Left colon (tissue), 2 donors: ENCODE measurements around the gene PRR36. TPM values are rescaled to one million over a fixed set of nuclear protein-coding genes. Genes with fewer than 3 reads are reported as not detected.

Experiments used
- ATAC-seq: fragments of 200-7000 bp; cut with Tn5 transposase; one replicate; pipeline ENCODE4 v1.9.1; 2020; ENCODE audit warnings: mild to moderate bottlenecking, moderate library complexity
- DNase-seq, 2 donors: peaks; one replicate each; pipeline ENCODE4 v3.0.0-alpha.2; 2020
- intact Hi-C, 2 donors: fragments of 100-400 bp; cut with DNase I in 1 of 2; cut with micrococcal nuclease in 1 of 2; formaldehyde crosslinking; loops; one replicate each; pipeline versions ENCODE4 v1.11.2 to v1.14.0; 2022; cut with DNase I, micrococcal nuclease
- total RNA-seq, 2 donors: library from RNA; stranded (reverse); fragmentation: NEBNext Ultra II Directional; extraction: Animal tissue kit (Norgen Biotek cat#: 25700); gene quantifications; one replicate each; pipeline ENCODE4 v1.2.1, GENCODE V29; 2021
- donor health status: DM: no; HTN: no; CAD: no.
- donor health status: DM: yes; HTN: yes; CAD: no.

PRR36 gene
- total RNA-seq, 2 donors from 2014 or later: 0.22 to 0.46 TPM

DNA sequence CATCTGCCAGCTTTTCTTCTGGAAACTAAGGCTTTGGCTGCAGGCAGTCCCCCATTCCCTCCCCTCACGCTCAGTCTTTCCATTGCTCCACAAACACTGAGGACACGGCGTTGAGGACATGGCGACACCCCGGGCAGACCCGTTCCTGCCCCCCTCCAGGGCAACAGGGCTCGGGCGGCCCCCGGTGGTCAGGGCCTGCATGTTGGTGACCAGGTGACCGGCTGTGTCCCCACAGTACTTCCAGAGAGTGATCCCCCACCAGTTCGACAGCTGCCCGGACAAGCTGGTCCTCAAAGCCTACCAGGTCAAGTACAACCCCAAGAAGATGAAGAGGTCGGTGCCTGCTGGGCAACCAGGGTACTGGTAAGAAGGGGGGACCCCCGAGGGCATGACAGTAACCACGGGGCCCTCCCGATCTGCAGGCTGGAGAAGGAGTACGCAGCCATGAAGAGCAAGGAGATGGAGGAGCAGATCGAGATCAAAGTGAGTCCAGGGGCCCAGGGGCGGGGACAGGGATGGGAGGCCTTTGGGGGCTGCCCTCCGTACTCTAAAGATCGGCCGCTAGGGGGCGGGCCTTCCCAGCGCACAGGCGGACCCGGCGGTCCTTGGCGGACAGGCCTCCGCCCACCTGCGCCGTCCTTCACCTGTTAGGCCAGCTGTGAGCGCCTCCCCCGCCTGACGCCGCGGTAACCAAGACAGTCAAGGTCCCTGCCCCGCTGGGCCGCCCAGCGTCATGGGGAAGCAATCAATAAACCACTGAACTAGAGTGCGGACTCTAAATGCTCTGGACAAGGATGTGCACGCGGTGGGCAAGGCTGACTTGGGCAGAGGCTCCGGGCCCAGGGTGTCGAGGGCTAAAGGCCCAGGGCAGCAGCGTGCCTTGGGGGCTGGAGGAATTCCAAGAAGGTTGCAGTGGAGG is 21.1 kb downstream of the PRR36 start:
- ATAC-seq (peak; percentile 91), DNase-seq (peak; percentile 89 to 91)
- intact Hi-C loops: no loop called here

GRCh38 chr19:7851623-7852500 is 22.3 kb downstream of the PRR36 start:
- intact Hi-C loops: no loop called here
- peak in 1 of 2 donors; percentile 26 for DNase-seq
- no peak for ATAC-seq

DNA sequence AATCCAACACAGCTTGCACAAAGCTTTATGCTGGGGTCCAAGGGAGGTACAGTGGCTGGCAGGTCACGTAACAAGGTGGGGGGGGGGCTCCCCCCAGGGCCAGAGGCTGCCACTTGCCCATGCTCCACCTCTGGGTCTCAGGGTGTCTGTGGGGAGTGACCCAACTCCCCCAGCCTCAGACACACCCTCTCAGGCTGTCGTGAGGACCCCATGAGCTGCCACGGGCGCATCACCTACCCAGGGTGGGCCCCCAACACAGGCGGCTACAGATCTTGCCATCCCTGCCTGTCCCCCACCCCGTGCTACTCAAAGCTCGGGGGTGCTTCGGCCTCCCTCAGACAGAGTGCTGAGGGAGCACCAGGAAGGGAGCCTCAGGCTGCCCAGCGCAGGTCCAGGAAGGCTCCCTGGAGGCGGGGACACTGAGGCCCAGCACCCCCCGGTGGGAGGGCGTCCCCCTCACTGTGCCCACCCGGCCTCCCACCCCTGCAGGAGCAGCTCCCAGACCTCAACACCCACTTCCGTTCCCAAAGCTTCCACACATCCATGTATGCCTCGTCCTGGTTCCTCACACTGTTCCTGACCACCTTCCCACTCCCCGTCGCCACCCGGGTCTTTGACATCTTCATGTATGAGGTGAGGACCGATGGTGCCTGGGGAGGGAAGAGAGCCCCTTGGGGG is 23.1 kb downstream of the PRR36 start:
- intact Hi-C loops: no loop called here
- ATAC-seq (no peak), DNase-seq (peak in 1 of 2 donors; percentile 23)

DNA sequence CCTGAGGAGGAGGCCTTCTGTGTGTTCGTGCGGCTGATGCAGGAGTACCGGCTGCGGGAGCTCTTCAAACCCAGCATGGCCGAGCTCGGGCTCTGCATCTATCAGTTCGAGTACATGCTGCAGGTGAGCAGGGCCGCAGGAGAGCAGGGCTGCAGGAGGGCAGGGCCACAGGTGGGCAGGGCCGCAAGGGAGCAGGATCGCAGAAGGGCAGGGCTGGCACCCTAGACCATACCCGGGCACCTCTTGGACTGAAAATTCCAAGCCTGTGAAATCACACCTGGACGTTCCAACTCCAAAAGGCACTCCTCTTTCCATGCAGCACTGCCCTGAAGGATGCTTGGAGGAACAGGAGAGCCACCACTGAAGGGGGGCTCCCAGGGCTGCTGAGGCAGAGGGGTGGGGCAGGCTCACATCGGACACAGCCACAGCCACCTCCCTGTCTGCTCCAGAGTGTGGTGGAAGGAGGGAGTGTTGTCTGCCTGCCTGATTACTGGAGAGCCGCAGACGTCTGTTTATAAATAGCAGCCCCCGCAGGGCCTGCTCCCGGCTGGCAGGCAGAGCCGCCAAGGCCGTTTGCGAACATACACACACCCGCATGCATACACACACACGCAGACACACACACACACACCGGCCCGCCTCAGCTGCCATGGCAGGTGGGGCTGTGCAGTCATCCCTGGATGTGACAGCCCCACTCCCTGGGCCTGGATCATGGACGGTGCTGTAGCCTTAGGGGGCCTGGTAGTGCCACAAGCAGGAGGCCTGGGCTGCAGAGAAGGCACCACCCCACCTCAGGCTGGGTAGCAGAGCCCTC is 24.0 kb downstream of the PRR36 start:
- intact Hi-C loops: no loop called here
- DNase-seq (peak in 1 of 2 donors; percentile 17), ATAC-seq (no peak)

GRCh38 chr19:7849631-7849999 is 24.6 kb downstream of the PRR36 start:
- ATAC-seq (no peak), DNase-seq (peak in 1 of 2 donors; percentile 22)
- intact Hi-C loops: no loop called here

- ATAC-seq (no peak), DNase-seq (no peak)
- intact Hi-C loops: no loop called here
Observed at GRCh38 chr19:7848779-7849457, 25.3 kb downstream of the PRR36 start.

DNA sequence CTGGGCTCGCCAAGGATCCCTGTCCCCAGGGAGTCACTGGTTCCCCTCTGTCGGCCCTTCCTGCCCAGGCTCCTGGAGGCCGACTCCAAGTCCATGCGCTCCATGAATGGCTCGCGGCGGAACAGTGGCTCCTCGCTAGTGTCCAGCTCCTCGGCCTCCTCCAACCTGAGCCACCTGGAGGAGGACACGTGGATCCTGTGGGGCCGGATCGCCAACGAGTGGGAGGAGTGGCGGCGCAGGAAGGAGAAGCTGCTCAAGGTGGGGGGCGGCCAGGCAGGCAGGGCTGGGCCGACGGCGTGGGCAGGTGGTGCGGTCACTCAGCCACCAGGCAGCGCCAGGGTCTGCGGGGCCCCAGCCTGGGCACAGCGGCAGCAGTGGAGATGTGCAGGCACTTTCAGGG is 26.5 kb downstream of the PRR36 start:
- intact Hi-C loops: no loop called here
- DNase-seq (no peak), ATAC-seq (no peak)

- ATAC-seq: no peak
- intact Hi-C loops: no loop called here
Observed at GRCh38 chr19:7846155-7846646, 28.0 kb downstream of the PRR36 start.

GRCh38 chr19:7845390-7846154 is 28.6 kb downstream of the PRR36 start:
- ATAC-seq (no peak), DNase-seq (no peak)
- intact Hi-C loops: no loop called here

More at GRCh38 chr19:7846155-7846646, 28.0 kb downstream of the PRR36 start:
- no peak for DNase-seq

DNA sequence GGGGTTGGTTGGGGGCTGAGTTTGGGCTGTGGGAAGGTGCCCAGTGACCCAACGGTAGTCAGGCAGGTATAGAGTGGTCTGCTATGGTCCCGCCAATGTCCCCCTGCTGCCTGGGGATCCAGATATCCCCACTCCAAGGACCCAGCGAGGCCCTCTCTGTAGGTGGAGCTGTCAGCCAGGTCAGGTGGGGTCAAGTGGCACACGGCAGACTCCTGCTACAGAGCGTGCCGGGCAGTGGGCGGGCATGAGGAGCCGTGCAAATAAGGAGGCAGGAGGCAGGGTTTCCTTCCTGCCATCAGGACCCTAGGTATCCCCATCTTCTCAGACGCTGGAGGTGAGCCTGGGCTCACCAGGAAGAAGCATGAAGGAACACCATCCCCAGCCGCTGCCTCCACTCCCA is 29.2 kb downstream of the PRR36 start:
- DNase-seq (no peak), ATAC-seq (no peak)
- intact Hi-C loops: no loop called here

DNA sequence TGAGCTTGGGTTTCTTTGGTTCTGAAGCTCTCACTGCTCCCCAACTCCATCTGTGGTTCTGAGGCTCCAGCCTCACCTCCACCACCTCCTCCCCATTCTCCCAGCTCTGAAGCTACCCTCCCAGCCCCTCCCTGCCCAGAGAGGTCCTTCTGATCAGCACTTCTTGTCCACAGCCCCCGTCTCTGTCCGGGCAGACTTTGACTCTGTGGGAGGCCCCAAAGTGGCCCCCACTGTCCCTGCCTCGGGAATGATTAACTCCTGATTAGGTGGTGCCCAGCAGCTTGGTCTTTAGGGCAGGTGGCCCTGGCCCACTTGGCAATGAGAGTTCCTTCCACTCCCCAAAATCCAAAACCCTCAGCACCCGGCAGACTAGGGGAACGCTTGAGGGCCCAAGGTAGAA is 29.8 kb downstream of the PRR36 start:
- intact Hi-C loops: no loop called here

DNA sequence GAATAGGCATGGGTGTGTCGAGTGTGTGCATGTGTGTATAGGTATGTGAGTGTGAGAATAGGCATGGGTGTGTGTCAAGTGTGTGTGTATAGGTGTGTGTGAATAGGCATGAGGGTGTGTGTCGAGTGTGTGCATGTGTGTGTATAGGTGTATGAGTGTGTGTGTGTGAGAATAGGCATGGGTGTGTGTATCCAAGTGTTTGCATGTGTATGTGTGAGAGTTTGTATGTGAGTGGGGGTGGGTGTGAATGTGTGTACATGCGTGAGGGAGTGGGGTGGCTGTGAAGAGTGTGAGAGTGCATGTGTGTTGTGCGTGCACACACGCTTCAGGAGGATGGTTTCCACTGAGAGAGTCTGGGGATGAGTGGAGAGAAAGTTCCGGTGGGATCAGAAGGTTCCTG is 30.7 kb downstream of the PRR36 start:
- DNase-seq: no peak
- intact Hi-C loops: no loop called here
- no peak for ATAC-seq

More for the DNA sequence above, 29.8 kb downstream of the PRR36 start:
- ATAC-seq (no peak), DNase-seq (no peak)

DNA sequence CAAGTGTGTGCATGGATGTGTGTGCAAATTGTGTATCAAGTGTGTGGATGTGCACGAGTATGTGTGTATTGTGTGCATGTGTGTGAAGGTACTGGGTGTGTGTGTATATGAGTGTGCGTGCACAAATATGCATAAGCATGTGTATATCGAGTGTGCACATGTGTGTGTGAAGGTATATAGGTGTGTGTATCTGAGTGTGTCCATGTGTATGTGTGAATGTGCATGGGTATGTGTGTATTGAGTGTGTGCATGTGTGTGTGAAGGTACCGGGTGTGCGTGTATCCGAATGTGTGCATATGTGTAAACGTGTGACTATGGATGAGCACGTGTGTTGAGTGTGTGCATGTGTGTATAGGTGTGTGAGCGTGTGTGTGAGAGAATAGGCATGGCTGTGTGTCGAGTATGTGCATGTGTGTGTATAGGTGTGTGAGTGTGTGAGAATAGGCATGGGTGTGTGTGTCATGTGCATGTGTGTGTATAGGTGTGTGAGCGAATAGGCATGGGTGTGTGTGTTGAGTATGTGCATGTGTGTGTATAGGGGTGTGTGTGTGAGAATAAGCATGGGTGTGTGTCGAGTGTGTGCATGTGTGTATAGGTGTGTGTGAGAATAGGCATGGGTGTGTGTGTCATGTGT is 31.4 kb downstream of the PRR36 start:
- DNase-seq (no peak), ATAC-seq (no peak)
- intact Hi-C loops: no loop called here

GRCh38 chr19:7841751-7842660 is 32.2 kb downstream of the PRR36 start:
- DNase-seq: no peak
- intact Hi-C loops: no loop called here
- no peak for ATAC-seq

DNA sequence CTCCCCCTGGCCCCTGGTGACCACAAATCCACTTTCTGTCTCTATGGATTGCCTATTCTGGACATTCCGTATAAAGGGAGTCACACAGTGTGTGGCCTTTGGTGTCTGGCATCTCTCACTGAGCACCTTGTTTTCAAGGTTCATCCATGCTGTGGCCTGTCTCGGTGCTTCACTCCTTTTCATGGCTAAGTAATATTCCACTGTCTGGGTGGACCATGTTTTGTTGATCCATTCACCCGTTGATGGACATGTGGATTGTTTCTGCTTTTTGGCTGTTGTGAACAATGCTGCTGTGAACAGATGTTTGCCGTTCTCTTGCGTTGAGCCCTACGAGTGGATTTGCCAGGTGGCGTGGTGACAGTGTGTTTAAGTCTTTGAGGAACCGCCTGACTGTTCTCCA is 33.6 kb downstream of the PRR36 start:
- ATAC-seq (no peak), DNase-seq (no peak)
- intact Hi-C loops: no loop called here

GRCh38 chr19:7839476-7839875 is 34.7 kb downstream of the PRR36 start:
- no peak for ATAC-seq
- DNase-seq: no peak
- intact Hi-C loops: no loop called here
